Measurements from ENCODE around the gene CTPS1.
A peak's percentile ranks its signal among the peaks of the same experiment; 100 is the strongest.

CTPS1 gene

GRCh38 chr1:40939320-40940059 lies 40.0 kb upstream of the CTPS1 start:
- no peak for TF ChIP-seq CTCF (IDR thresholded peaks at IDR 0.05; ENCODE audit: insufficient read depth, low read depth, low read length, missing control alignments)
- DNase-seq (ENCODE audit: low read depth): no peak
- no peak overlapping the region for H3K4me3 ChIP-seq (ENCODE audit: low read length)

- TF ChIP-seq CTCF (IDR thresholded peaks at IDR 0.05; ENCODE audit: insufficient read depth, low read depth, low read length, missing control alignments): no peak
- peak; percentile 73 for DNase-seq (ENCODE audit: low read depth)
- no peak overlapping the region for H3K4me3 ChIP-seq (ENCODE audit: low read length)
Observed at GRCh38 chr1:40944326-40944725, 35.2 kb upstream of the CTPS1 start.

GRCh38 chr1:40944841-40945430 lies 34.6 kb upstream of the CTPS1 start:
- no peak overlapping the region for H3K4me3 ChIP-seq (ENCODE audit: low read length)
- no peak for DNase-seq (ENCODE audit: low read depth)
- no peak for TF ChIP-seq CTCF (IDR thresholded peaks at IDR 0.05; ENCODE audit: insufficient read depth, low read depth, low read length, missing control alignments)

GRCh38 chr1:40945491-40945973 lies 34.0 kb upstream of the CTPS1 start:
- no peak overlapping the region for H3K4me3 ChIP-seq (ENCODE audit: low read length)
- DNase-seq (ENCODE audit: low read depth): no peak
- TF ChIP-seq CTCF (IDR thresholded peaks at IDR 0.05; ENCODE audit: insufficient read depth, low read depth, low read length, missing control alignments): no peak

GRCh38 chr1:40948741-40949443 lies 30.6 kb upstream of the CTPS1 start:
- peak; percentile 79 for DNase-seq (ENCODE audit: low read depth)
- H3K4me3 ChIP-seq (ENCODE audit: low read length): no peak overlapping the region
- TF ChIP-seq CTCF (IDR thresholded peaks at IDR 0.05; ENCODE audit: insufficient read depth, low read depth, low read length, missing control alignments): peak; percentile 82

- no peak for DNase-seq (ENCODE audit: low read depth)
- no peak overlapping the region for H3K4me3 ChIP-seq (ENCODE audit: low read length)
- no peak for TF ChIP-seq CTCF (IDR thresholded peaks at IDR 0.05; ENCODE audit: insufficient read depth, low read depth, low read length, missing control alignments)
Observed at GRCh38 chr1:40949563-40949962, 29.9 kb upstream of the CTPS1 start.
